GDM1 (cell line): ENCODE results near the gene KRTAP12-1.
"Not testable (repeated sequence)": the region's sequence is repeated elsewhere in the genome, so short reads cannot be mapped to it uniquely, and the experiment has no call there.

Experiments used
- DNase-seq: peaks from one replicate; lab custom pipeline; 2025; lab: John Stamatoyannopoulos, UW

Gene KRTAP12-1

DNA sequence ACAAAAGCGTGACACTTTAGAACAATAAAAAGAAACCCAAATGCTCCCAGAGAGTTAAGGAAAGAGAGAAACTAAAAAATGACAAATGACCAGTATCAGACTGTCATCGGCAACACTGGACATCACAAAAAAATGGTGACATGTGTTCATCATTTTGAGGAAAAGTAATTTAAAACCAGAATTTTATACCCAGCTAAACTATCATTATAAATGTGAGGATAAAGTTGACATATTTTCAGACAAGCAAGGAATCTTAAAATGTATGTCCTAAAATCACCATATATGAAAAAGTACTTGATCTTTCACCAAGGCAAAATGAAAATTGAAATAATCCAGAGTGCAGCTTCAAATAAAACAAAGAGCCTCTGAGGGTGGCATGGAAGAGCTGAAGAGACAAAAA lies 37.1 kb downstream of the KRTAP12-1 start:
- no peak for DNase-seq

DNA sequence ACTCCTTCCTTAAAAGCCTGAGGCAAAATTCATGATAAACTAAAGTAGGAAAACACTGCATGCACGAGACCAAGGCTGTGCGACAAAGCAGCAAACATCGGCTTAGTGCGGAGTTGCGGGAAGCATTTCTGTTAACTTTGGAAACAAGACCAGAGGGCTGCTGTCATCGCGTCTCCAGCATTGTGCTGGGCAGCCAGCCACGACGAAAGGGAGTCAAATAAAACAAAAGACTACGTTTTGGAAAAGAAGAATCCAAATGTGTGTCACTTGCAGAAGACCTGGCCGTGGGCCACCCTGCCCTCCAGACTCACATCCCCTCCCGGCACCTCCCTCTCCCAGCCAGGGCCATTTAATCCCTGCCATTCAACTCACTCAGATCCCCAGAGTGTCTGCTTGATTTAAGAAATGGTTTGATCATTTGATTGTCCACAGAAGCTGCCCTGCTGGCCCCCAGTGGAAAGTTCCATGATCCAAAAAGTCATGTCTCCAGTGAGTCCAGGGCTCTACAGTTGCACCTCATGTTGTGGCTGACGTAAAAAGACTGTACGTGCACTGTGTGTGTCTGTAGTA lies 38.1 kb downstream of the KRTAP12-1 start:
- DNase-seq: no peak

- DNase-seq: no peak
Observed at GRCh38 chr21:44640761-44641160, 41.2 kb downstream of the KRTAP12-1 start.

- DNase-seq: no peak
Observed at GRCh38 chr21:44639331-44639655, 42.7 kb downstream of the KRTAP12-1 start.

- DNase-seq: not testable (repeated sequence)
Observed at GRCh38 chr21:44638506-44639330, 43.2 kb downstream of the KRTAP12-1 start.

DNA sequence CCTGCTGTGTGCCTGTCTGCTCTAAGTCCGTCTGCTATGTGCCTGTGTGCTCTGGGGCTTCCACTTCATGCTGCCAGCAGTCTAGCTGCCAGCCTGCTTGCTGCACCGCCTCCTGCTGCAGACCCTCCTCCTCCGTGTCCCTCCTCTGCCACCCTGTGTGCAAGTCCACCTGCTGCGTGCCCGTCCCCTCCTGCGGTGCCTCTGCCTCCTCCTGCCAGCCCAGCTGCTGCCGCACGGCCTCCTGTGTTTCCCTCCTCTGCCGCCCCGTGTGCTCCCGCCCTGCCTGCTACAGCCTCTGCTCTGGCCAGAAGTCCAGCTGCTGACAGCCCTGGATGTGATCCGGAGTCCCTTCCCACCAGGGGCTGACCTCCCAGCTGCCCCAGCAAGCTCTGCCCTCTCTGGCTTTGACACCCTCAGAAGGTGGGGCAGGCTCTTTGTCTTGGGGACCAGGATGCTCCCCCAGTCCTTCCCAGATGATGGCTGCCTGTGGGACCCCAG lies 44.1 kb downstream of the KRTAP12-1 start:
- DNase-seq: not testable (repeated sequence)

GRCh38 chr21:44637018-44637850 lies 44.7 kb downstream of the KRTAP12-1 start, which contains the start of gene KRTAP10-10:
Gene KRTAP10-10, plus strand, starts transcription at chr21:44637356. Its CDS starts 62 bp downstream, at chr21:44637418.
- DNase-seq: no peak

DNA sequence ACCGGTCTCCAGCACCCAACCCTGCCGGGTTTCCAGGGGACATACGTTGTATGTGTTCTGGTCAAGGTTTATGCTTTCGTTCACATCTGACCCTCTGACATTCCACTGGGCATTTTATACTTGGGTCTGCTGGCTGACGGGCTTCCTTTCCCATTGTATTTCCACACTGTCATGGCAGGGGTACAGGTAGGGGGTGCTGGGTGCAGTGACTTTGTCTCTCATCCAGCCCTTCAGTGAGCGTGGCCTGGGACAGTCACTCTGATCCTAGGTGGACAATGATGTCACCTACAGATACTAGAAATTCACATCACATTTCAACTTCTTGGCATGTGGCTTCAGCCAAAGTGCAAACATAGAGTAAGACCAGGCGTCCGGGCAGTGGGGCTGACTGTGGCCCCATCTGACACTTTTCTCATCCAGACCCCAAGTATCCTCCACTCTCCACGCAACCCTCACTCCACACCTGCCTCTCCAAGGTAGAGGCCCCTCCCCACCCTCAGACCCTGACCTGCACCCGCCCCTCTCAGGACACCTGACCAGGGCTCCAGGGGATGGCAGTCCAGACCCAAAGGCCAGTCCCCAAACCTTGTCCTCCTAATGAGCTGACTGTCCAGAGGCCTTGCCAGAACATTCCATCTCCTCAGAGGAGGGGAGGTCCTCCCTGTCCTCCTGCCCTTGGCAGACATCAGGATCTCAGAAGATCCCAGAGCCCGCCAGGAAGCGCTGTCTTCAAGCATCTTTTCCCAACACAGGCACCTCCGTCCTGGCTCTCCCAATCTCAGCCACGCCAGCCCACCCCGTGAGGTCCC lies 45.5 kb downstream of the KRTAP12-1 start:
- DNase-seq: no peak

- DNase-seq: no peak
Observed at GRCh38 chr21:44632067-44632466, 49.9 kb downstream of the KRTAP12-1 start.
